Lung (tissue), 12 donors: ENCODE results near the gene PHF19. TPM values are rescaled to one million over a fixed set of nuclear protein-coding genes. Genes with fewer than 3 reads are reported as not detected.

ENCODE experiments used
- ATAC-seq: fragments of 200-7000 bp; cut with Tn5 transposase; one replicate; pipeline ENCODE4 v1.9.1; 2020; ENCODE audit warnings: moderate number of reproducible peaks; ENCODE audit not compliant: insufficient read depth, low FRiP score
- DNase-seq, 3 donors: peaks; one replicate each; pipeline ENCODE4 v3.0.0-alpha.2; 2013 to 2017
- H3K27ac ChIP-seq, 2 donors: one replicate each; pipeline ENCODE4 v1.5.1; 2013; ENCODE audit warnings: mild to moderate bottlenecking in 2 of 2, moderate library complexity in 2 of 2, control low read depth in 1 of 2, inconsistent platforms in 1 of 2, low read depth in 1 of 2, low read length in 1 of 2
- H3K27me3 ChIP-seq, 3 donors: one replicate each; pipeline ENCODE4 v1.5.1; 2013; ENCODE audit warnings: low read length in 2 of 3; ENCODE audit not compliant: control insufficient read depth in 3 of 3, insufficient read depth in 3 of 3
- H3K36me3 ChIP-seq, 4 donors: one replicate each; pipeline ENCODE4 v1.5.1; 2013; ENCODE audit warnings: low read length in 4 of 4, mild to moderate bottlenecking in 1 of 4, moderate library complexity in 1 of 4; ENCODE audit not compliant: control insufficient read depth in 4 of 4, insufficient read depth in 4 of 4
- H3K4me1 ChIP-seq, 5 donors: one replicate each; pipeline ENCODE4 v1.5.1; 2013; ENCODE audit warnings: low read length in 5 of 5, mild to moderate bottlenecking in 2 of 5, moderate library complexity in 1 of 5; ENCODE audit not compliant: control insufficient read depth in 5 of 5, insufficient read depth in 5 of 5
- H3K4me3 ChIP-seq: one replicate; pipeline ENCODE4 v1.5.1; 2013; ENCODE audit warnings: mild to moderate bottlenecking, control low read depth, moderate library complexity
- H3K9ac ChIP-seq, 2 donors: one replicate each; pipeline ENCODE4 v1.5.1; 2013; ENCODE audit warnings: low read length in 2 of 2, control low read depth in 1 of 2; ENCODE audit not compliant: insufficient read depth in 1 of 2
- H3K9me3 ChIP-seq, 4 donors: one replicate each; pipeline ENCODE4 v1.5.1; 2013; ENCODE audit warnings: low read length in 3 of 4, mild to moderate bottlenecking in 1 of 4, moderate library complexity in 1 of 4; ENCODE audit not compliant: control insufficient read depth in 4 of 4, insufficient read depth in 3 of 4
- CTCF ChIP-seq: IDR thresholded peaks from 2 replicates; pipeline ENCODE4 v1.5.1; 2012; ENCODE audit warnings: mild to moderate bottlenecking; ENCODE audit errors: control extremely low read depth, extremely low read depth
- WGBS, 2 donors: extraction: QIAGEN DNeasy Blood & Tissue Kit; methylation state at CpG; one replicate each; pipeline ENCODE4 v1.1.7; 2013; 5-methylcytosine and 5-hydroxymethylcytosine counted together
- polyA plus RNA-seq, 2 donors: library from polyadenylated mRNA; stranded (reverse); fragments of 200-250 nt; gene quantifications; one replicate each; pipeline ENCODE4 v1.2.1, GENCODE V29; 2013
- total RNA-seq, 2 donors: library from RNA; depleted of rRNA in 1 of 2; stranded (reverse); fragments of >200 nt in 1 of 2; gene quantifications; one replicate each; pipeline ENCODE4 v1.2.1, GENCODE V29; 2014 to 2021
- donor health status: control.
- donor health status: control.
- donor health status: Bipolar disorder and iron deficiency.
- donor health status: healthy.
- donor health status: DM: yes; HTN: yes; CAD: no.

Gene PHF19
- total and polyA plus RNA-seq, 4 donors: 20.3 to 25.1 (median 21.7) TPM

- H3K9ac ChIP-seq: no peak overlapping the region
- peaks cover 0 to 2% (median 0%) of the 10 kb centered on the region in 4 donors for H3K9me3 ChIP-seq
- H3K4me3 ChIP-seq: no peak overlapping the region
- no peaks in the 10 kb centered on the region for H3K27me3 ChIP-seq
- no peak for TF ChIP-seq CTCF
- no peak overlapping the region for H3K27ac ChIP-seq
- ATAC-seq (no peak), DNase-seq (no peak)
- H3K4me1 ChIP-seq: peaks cover 0 to 6% (median 2%) of the 10 kb centered on the region in 5 donors
- 95 to 97% methylated on average over 9 of the region's 9 CpGs for WGBS, 2 donors
- peaks cover 0 to 13% (median 3%) of the 10 kb centered on the region in 4 donors for H3K36me3 ChIP-seq
Measured at GRCh38 chr9:120911295-120911837, 34.4 kb upstream of the PHF19 start.

GRCh38 chr9:120910643-120911042 is 33.7 kb upstream of the PHF19 start:
- Histone ChIP-seq H3K27ac (no peak overlapping the region), H3K36me3 (peaks cover 0 to 13% (median 3%) of the 10 kb centered on the region in 4 donors), H3K9ac (no peak overlapping the region), H3K4me3 (no peak overlapping the region), H3K27me3 (no peaks in the 10 kb centered on the region), H3K9me3 (peaks cover 0 to 2% (median 0%) of the 10 kb centered on the region in 4 donors), H3K4me1 (peaks cover 0 to 2% (median 0%) of the 10 kb centered on the region in 5 donors)
- no peak for ATAC-seq
- TF ChIP-seq CTCF: no peak
- DNase-seq: no peak
- WGBS, 2 donors: 90 to 98% methylated on average over 3 of the region's 3 CpGs

GRCh38 chr9:120909904-120910303 is 32.9 kb upstream of the PHF19 start:
- Histone ChIP-seq H3K9ac (no peak overlapping the region), H3K27me3 (no peaks in the 10 kb centered on the region), H3K4me3 (no peak overlapping the region), H3K27ac (no peak overlapping the region), H3K4me1 (peaks cover 0 to 2% (median 0%) of the 10 kb centered on the region in 5 donors), H3K36me3 (peaks cover 0 to 13% (median 3%) of the 10 kb centered on the region in 4 donors), H3K9me3 (peaks cover 0 to 2% (median 0%) of the 10 kb centered on the region in 4 donors)
- ATAC-seq: no peak
- WGBS, 2 donors: 58 to 69% methylated on average over 5 of the region's 5 CpGs
- no peak for TF ChIP-seq CTCF
- no peak for DNase-seq
